DMS114 treated with DMSO at 0.1 percent for 48 hours (cell line): Measurements from ENCODE around the gene GMPR2.

Source experiments
- DNase-seq: peaks from one replicate; lab custom pipeline; 2025; ENCODE audit not compliant: unreplicated experiment; lab: John Stamatoyannopoulos, UW

Gene GMPR2

GRCh38 chr14:24250354-24250753 lies 17.6 kb downstream of the GMPR2 start:
- DNase-seq: no peak

GRCh38 chr14:24251880-24252288 lies 19.2 kb downstream of the GMPR2 start:
- DNase-seq: no peak

- DNase-seq: no peak
Observed at GRCh38 chr14:24252289-24253124, 19.8 kb downstream of the GMPR2 start.

GRCh38 chr14:24253936-24254335 lies 21.2 kb downstream of the GMPR2 start:
- DNase-seq: no peak

GRCh38 chr14:24254630-24255392 lies 22.1 kb downstream of the GMPR2 start:
- no peak for DNase-seq

- DNase-seq: no peak
Observed at GRCh38 chr14:24255438-24255837, 22.7 kb downstream of the GMPR2 start.

- DNase-seq: no peak
Observed at GRCh38 chr14:24255931-24256711, 23.4 kb downstream of the GMPR2 start.

- no peak for DNase-seq
Observed at GRCh38 chr14:24256960-24257359, 24.2 kb downstream of the GMPR2 start.

GRCh38 chr14:24258119-24258518 lies 25.4 kb downstream of the GMPR2 start:
- no peak for DNase-seq

GRCh38 chr14:24258548-24259265 lies 26.0 kb downstream of the GMPR2 start:
- no peak for DNase-seq

GRCh38 chr14:24259282-24260025 lies 26.7 kb downstream of the GMPR2 start:
- DNase-seq: no peak

GRCh38 chr14:24260026-24260779 lies 27.5 kb downstream of the GMPR2 start:
- DNase-seq: no peak

GRCh38 chr14:24260780-24261157 lies 28.0 kb downstream of the GMPR2 start:
- no peak for DNase-seq

GRCh38 chr14:24261256-24261968 lies 28.7 kb downstream of the GMPR2 start:
- no peak for DNase-seq

- no peak for DNase-seq
Observed at GRCh38 chr14:24261969-24262327, 29.2 kb downstream of the GMPR2 start.

GRCh38 chr14:24262821-24263733 lies 30.3 kb downstream of the GMPR2 start, which contains the start of gene TGM1:
TGM1 (minus strand) TSS chr14:24263177; CDS start chr14:24262352, 825 bp downstream.
- DNase-seq: no peak

GRCh38 chr14:24263848-24264247 lies 31.1 kb downstream of the GMPR2 start:
- no peak for DNase-seq

GRCh38 chr14:24264298-24264697 lies 31.6 kb downstream of the GMPR2 start:
- no peak for DNase-seq
